Measurements from ENCODE around the gene TRAF3.
"Not testable (repeated sequence)": the region's sequence is repeated elsewhere in the genome, so short reads cannot be mapped to it uniquely, and the experiment has no call there.

Gene TRAF3

GRCh38 chr14:102838501-102838900, 61.3 kb downstream of the TRAF3 start:
- H3K9me3 Mint-ChIP-seq = no peaks in the 10 kb centered on the region
- H3K4me3 Mint-ChIP-seq = no peak overlapping the region
- no peak for ATAC-seq
- no peaks in the 10 kb centered on the region for H3K27me3 Mint-ChIP-seq
- peaks cover 62% of the 10 kb centered on the region for H3K36me3 Mint-ChIP-seq
- H3K4me1 Mint-ChIP-seq = peaks cover 14% of the 10 kb centered on the region
- no peak overlapping the region for H3K27ac Mint-ChIP-seq

- Mint-ChIP-seq H3K9me3 (no peaks in the 10 kb centered on the region), H3K27ac (no peak overlapping the region), H3K27me3 (no peaks in the 10 kb centered on the region), H3K4me3 (no peak overlapping the region), H3K36me3 (peaks cover 49% of the 10 kb centered on the region), H3K4me1 (peaks cover 10% of the 10 kb centered on the region)
- ATAC-seq = no peak
These were observed 62.9 kb downstream of the TRAF3 start for GRCh38 chr14:102840115-102840514.

- H3K4me3 Mint-ChIP-seq = no peak overlapping the region
- H3K36me3 Mint-ChIP-seq = peaks cover 44% of the 10 kb centered on the region
- H3K9me3 Mint-ChIP-seq = no peaks in the 10 kb centered on the region
- ATAC-seq = no peak
- peak overlapping the region; percentile 35 for H3K27ac Mint-ChIP-seq
- no peaks in the 10 kb centered on the region for H3K27me3 Mint-ChIP-seq
- peaks cover 4% of the 10 kb centered on the region for H3K4me1 Mint-ChIP-seq
These were observed 63.7 kb downstream of the TRAF3 start for GRCh38 chr14:102840771-102841528.

- Mint-ChIP-seq H3K36me3 (peaks cover 29% of the 10 kb centered on the region), H3K9me3 (no peaks in the 10 kb centered on the region), H3K4me1 (peaks cover 20% of the 10 kb centered on the region), H3K4me3 (no peak overlapping the region), H3K27me3 (no peaks in the 10 kb centered on the region), H3K27ac (peak overlapping the region; percentile 72)
- ATAC-seq = no peak
These were observed 71.7 kb downstream of the TRAF3 start for GRCh38 chr14:102848830-102849525.

- no peak for ATAC-seq
- H3K27me3 Mint-ChIP-seq = no peaks in the 10 kb centered on the region
- H3K27ac Mint-ChIP-seq = peak overlapping the region; percentile 72
- H3K4me1 Mint-ChIP-seq = peaks cover 23% of the 10 kb centered on the region
- no peak overlapping the region for H3K4me3 Mint-ChIP-seq
- H3K9me3 Mint-ChIP-seq = no peaks in the 10 kb centered on the region
- peaks cover 33% of the 10 kb centered on the region for H3K36me3 Mint-ChIP-seq
These were observed 72.5 kb downstream of the TRAF3 start for GRCh38 chr14:102849526-102850379.

- Mint-ChIP-seq H3K4me1 (peaks cover 27% of the 10 kb centered on the region), H3K27me3 (no peaks in the 10 kb centered on the region), H3K9me3 (no peaks in the 10 kb centered on the region), H3K4me3 (no peak overlapping the region), H3K36me3 (peaks cover 54% of the 10 kb centered on the region), H3K27ac (no peak overlapping the region)
- no peak for ATAC-seq
These were observed 76.4 kb downstream of the TRAF3 start for GRCh38 chr14:102853648-102854047.

- ATAC-seq = no peak
- H3K9me3 Mint-ChIP-seq = no peaks in the 10 kb centered on the region
- no peak overlapping the region for H3K27ac Mint-ChIP-seq
- H3K27me3 Mint-ChIP-seq = no peaks in the 10 kb centered on the region
- H3K4me1 Mint-ChIP-seq = peaks cover 21% of the 10 kb centered on the region
- H3K4me3 Mint-ChIP-seq = no peak overlapping the region
- H3K36me3 Mint-ChIP-seq = peaks cover 55% of the 10 kb centered on the region
These were observed 76.9 kb downstream of the TRAF3 start for GRCh38 chr14:102854091-102854703.

- no peak for ATAC-seq
- no peak overlapping the region for H3K27ac Mint-ChIP-seq
- H3K9me3 Mint-ChIP-seq = no peaks in the 10 kb centered on the region
- H3K4me3 Mint-ChIP-seq = no peak overlapping the region
- peaks cover 12% of the 10 kb centered on the region for H3K4me1 Mint-ChIP-seq
- no peaks in the 10 kb centered on the region for H3K27me3 Mint-ChIP-seq
- H3K36me3 Mint-ChIP-seq = peaks cover 67% of the 10 kb centered on the region
These were observed 78.9 kb downstream of the TRAF3 start for GRCh38 chr14:102856179-102856578.

- Mint-ChIP-seq H3K36me3 (peaks cover 76% of the 10 kb centered on the region), H3K4me1 (peaks cover 12% of the 10 kb centered on the region), H3K4me3 (no peak overlapping the region), H3K27me3 (no peaks in the 10 kb centered on the region), H3K27ac (no peak overlapping the region), H3K9me3 (peaks cover 6% of the 10 kb centered on the region)
- no peak for ATAC-seq
These were observed 80.2 kb downstream of the TRAF3 start for GRCh38 chr14:102857444-102857843.

- peaks cover 9% of the 10 kb centered on the region for H3K9me3 Mint-ChIP-seq
- no peak overlapping the region for H3K4me3 Mint-ChIP-seq
- peaks cover 83% of the 10 kb centered on the region for H3K36me3 Mint-ChIP-seq
- H3K4me1 Mint-ChIP-seq = peaks cover 5% of the 10 kb centered on the region
- no peaks in the 10 kb centered on the region for H3K27me3 Mint-ChIP-seq
- H3K27ac Mint-ChIP-seq = no peak overlapping the region
- no peak for ATAC-seq
These were observed 82.7 kb downstream of the TRAF3 start for GRCh38 chr14:102859911-102860310.

GRCh38 chr14:102862154-102862773, 85.0 kb downstream of the TRAF3 start:
- Mint-ChIP-seq H3K9me3 (peaks cover 9% of the 10 kb centered on the region), H3K27ac (no peak overlapping the region), H3K27me3 (no peaks in the 10 kb centered on the region), H3K4me1 (peaks cover 3% of the 10 kb centered on the region), H3K36me3 (peaks cover 76% of the 10 kb centered on the region), H3K4me3 (no peak overlapping the region)
- ATAC-seq = no peak

- Mint-ChIP-seq H3K4me3 (no peak overlapping the region), H3K9me3 (peaks cover 9% of the 10 kb centered on the region), H3K27me3 (no peaks in the 10 kb centered on the region), H3K27ac (no peak overlapping the region), H3K36me3 (peaks cover 67% of the 10 kb centered on the region), H3K4me1 (peaks cover 13% of the 10 kb centered on the region)
- ATAC-seq = no peak
These were observed 86.1 kb downstream of the TRAF3 start for GRCh38 chr14:102863381-102863780.

GRCh38 chr14:102865916-102866315, 88.7 kb downstream of the TRAF3 start:
- not testable (repeated sequence) for H3K27ac Mint-ChIP-seq, H3K27me3 Mint-ChIP-seq, H3K4me3 Mint-ChIP-seq, H3K9me3 Mint-ChIP-seq, ATAC-seq
- H3K4me1 Mint-ChIP-seq = peaks cover 26% of the 10 kb centered on the region
- H3K36me3 Mint-ChIP-seq = peaks cover 64% of the 10 kb centered on the region

GRCh38 chr14:102866982-102867761, 89.9 kb downstream of the TRAF3 start:
- Mint-ChIP-seq H3K36me3 (peaks cover 65% of the 10 kb centered on the region), H3K4me3 (no peak overlapping the region), H3K9me3 (peaks cover 4% of the 10 kb centered on the region), H3K4me1 (peaks cover 39% of the 10 kb centered on the region), H3K27me3 (no peaks in the 10 kb centered on the region), H3K27ac (no peak overlapping the region)
- ATAC-seq = no peak

Data from stimulated activated memory B cell treated with anti-CD40 and anti-IgM and Interleukin-4, amounts not matched to agents 10 μg/mL and 1 μg/mL and 100 μg/mL, for 72 hours (primary cell).